Astrocyte (in vitro differentiated cells and primary cell): Measurements from ENCODE around the gene SNX27. TPM values are rescaled to one million over a fixed set of nuclear protein-coding genes. Genes with fewer than 3 reads are reported as not detected.

ENCODE experiments used
- DNase-seq: peaks from one replicate; pipeline ENCODE4 v3.0.0-alpha.2; 2010; ENCODE audit warnings: low read depth
- FAIRE-seq: peaks from 2 replicates; lab custom pipeline; 2011; peaks lifted over from hg19 to GRCh38; lab: Jason Lieb, UNC
- H2AFZ ChIP-seq: 2 replicates; pipeline ENCODE4 v1.6.0; 2012; ENCODE audit warnings: low read depth, low read length, inconsistent platforms
- H3K27ac ChIP-seq: 2 replicates; pipeline ENCODE4 v1.5.1; 2011; ENCODE audit warnings: low read depth, low read length, inconsistent platforms
- H3K27me3 ChIP-seq: 2 replicates; pipeline ENCODE4 v1.6.0; 2011; ENCODE audit warnings: low read length, inconsistent platforms; ENCODE audit not compliant: insufficient read depth
- H3K36me3 ChIP-seq: 2 replicates; pipeline ENCODE4 v1.5.1; 2011; ENCODE audit warnings: low read length, inconsistent platforms; ENCODE audit not compliant: insufficient read depth
- H3K4me1 ChIP-seq: 2 replicates; pipeline ENCODE4 v1.5.1; 2011; ENCODE audit warnings: low read length, inconsistent platforms; ENCODE audit not compliant: insufficient read depth
- H3K4me2 ChIP-seq: 2 replicates; pipeline ENCODE4 v1.6.0; 2012; ENCODE audit warnings: low read length, inconsistent platforms
- H3K4me3 ChIP-seq: 2 replicates; pipeline ENCODE4 v1.5.1; 2011; ENCODE audit warnings: low read depth, mild to moderate bottlenecking, low read length, inconsistent platforms; ENCODE audit not compliant: insufficient read depth
- H3K79me2 ChIP-seq: 2 replicates; pipeline ENCODE4 v1.6.0; 2012; ENCODE audit warnings: mild to moderate bottlenecking, low read length, inconsistent platforms; ENCODE audit not compliant: insufficient read depth
- H3K9ac ChIP-seq: 2 replicates; pipeline ENCODE4 v1.6.0; 2012; ENCODE audit warnings: mild to moderate bottlenecking, low read length, inconsistent platforms
- H3K9me3 ChIP-seq: 2 replicates; pipeline ENCODE4 v1.5.1; 2012; ENCODE audit warnings: low read depth, mild to moderate bottlenecking, low read length, inconsistent platforms; ENCODE audit not compliant: insufficient read depth
- H4K20me1 ChIP-seq: 2 replicates; pipeline ENCODE4 v1.6.0; 2012; ENCODE audit warnings: low read length, inconsistent platforms; ENCODE audit not compliant: insufficient read depth
- H3K27ac Mint-ChIP-seq: one replicate; pipeline ENCODE4 v1.8.0; 2021; ENCODE audit warnings: mild to moderate bottlenecking, mixed read lengths; ENCODE audit not compliant: unreplicated experiment
- H3K27me3 Mint-ChIP-seq: one replicate; pipeline ENCODE4 v1.8.0; 2021; ENCODE audit warnings: low read depth, mixed read lengths; ENCODE audit not compliant: unreplicated experiment
- H3K36me3 Mint-ChIP-seq: one replicate; pipeline ENCODE4 v1.8.0; 2021; ENCODE audit warnings: low read depth, mixed read lengths; ENCODE audit not compliant: unreplicated experiment
- H3K4me1 Mint-ChIP-seq: one replicate; pipeline ENCODE4 v1.8.0; 2021; ENCODE audit warnings: low read depth, mixed read lengths; ENCODE audit not compliant: unreplicated experiment
- H3K4me3 Mint-ChIP-seq: one replicate; pipeline ENCODE4 v1.8.0; 2021; ENCODE audit warnings: mild to moderate bottlenecking, moderate library complexity, mixed read lengths; ENCODE audit not compliant: unreplicated experiment
- H3K9me3 Mint-ChIP-seq: one replicate; pipeline ENCODE4 v1.8.0; 2021; ENCODE audit warnings: mild to moderate bottlenecking, mixed read lengths; ENCODE audit not compliant: unreplicated experiment
- CTCF ChIP-seq: IDR thresholded peaks from 2 replicates; pipeline ENCODE4 v1.5.1; 2011; ENCODE audit warnings: low read depth, mild to moderate bottlenecking, inconsistent platforms, low read length, moderate library complexity; ENCODE audit not compliant: insufficient read depth
- EZH2 ChIP-seq: IDR thresholded peaks from 2 replicates; pipeline ENCODE4 v1.6.1; 2012; ENCODE audit warnings: mild to moderate bottlenecking, low read length, inconsistent platforms; ENCODE audit not compliant: insufficient read depth
- total RNA-seq: library from RNA; stranded (reverse); gene quantifications from 2 replicates; pipeline ENCODE4 v1.2.1, GENCODE V29; 2021

SNX27 gene
- total RNA-seq, 1 donor from 2014 or later = 53.1 TPM

- no peak overlapping the region for H3K4me2 ChIP-seq
- H3K9me3 ChIP-seq = peaks cover 7% of the 10 kb centered on the region
- H3K9me3 Mint-ChIP-seq = peaks cover 6% of the 10 kb centered on the region
- H3K27ac ChIP-seq = no peak overlapping the region
- H3K4me1 Mint-ChIP-seq = no peaks in the 10 kb centered on the region
- H3K27me3 ChIP-seq = peaks cover 31% of the 10 kb centered on the region
- no peaks in the 10 kb centered on the region for H3K4me1 ChIP-seq
- H3K36me3 ChIP-seq = no peaks in the 10 kb centered on the region
- no peak overlapping the region for H3K9ac ChIP-seq
- H3K27me3 Mint-ChIP-seq = peaks cover 29% of the 10 kb centered on the region
- H3K4me3 Mint-ChIP-seq = no peak overlapping the region
- H3K79me2 ChIP-seq = no peaks in the 10 kb centered on the region
- no peak overlapping the region for H2AFZ ChIP-seq
- FAIRE-seq (no peak), DNase-seq (no peak)
- peaks cover 3% of the 10 kb centered on the region for H3K36me3 Mint-ChIP-seq
- no peak overlapping the region for H3K27ac Mint-ChIP-seq
- TF ChIP-seq CTCF (no peak), EZH2 (no peak)
- H3K4me3 ChIP-seq = no peak overlapping the region
- H4K20me1 ChIP-seq = no peaks in the 10 kb centered on the region
These were observed 129.7 kb downstream of the SNX27 start for GRCh38 chr1:151741516-151741915.

Other genes with a start within 250 kb of the SNX27 start
- gene SELENBP1, start 239.3 kb upstream of the SNX27 start, total RNA-seq = 7.2 and 7.3 TPM in 2 replicates
- gene PSMB4, start 212.5 kb upstream of the SNX27 start, total RNA-seq = 314 and 316 TPM in 2 replicates
- 58.8 and 63.9 TPM in 2 replicates for gene POGZ, start 152.6 kb upstream of the SNX27 start, total RNA-seq
- 8.8 and 8.9 TPM in 2 replicates for gene CGN, start 100.7 kb upstream of the SNX27 start, total RNA-seq
- gene TUFT1, start 71.7 kb upstream of the SNX27 start, total RNA-seq = 74.1 and 90.6 TPM in 2 replicates
- not detected in 2 replicates for gene CELF3, start 104.8 kb downstream of the SNX27 start, total RNA-seq
- not detected in 2 replicates for gene RIIAD1, start 109.5 kb downstream of the SNX27 start, total RNA-seq
- 58.5 and 70.0 TPM in 2 replicates for gene MRPL9, start 151.4 kb downstream of the SNX27 start, total RNA-seq
- gene TDRKH, start 178.4 kb downstream of the SNX27 start, total RNA-seq = 6.7 and 7.5 TPM in 2 replicates
- not detected in 2 replicates for gene LINGO4, start 193.4 kb downstream of the SNX27 start, total RNA-seq
- not detected in 2 replicates for gene RORC, start 219.8 kb downstream of the SNX27 start, total RNA-seq
- gene C2CD4D, start 227.8 kb downstream of the SNX27 start, total RNA-seq = 0.16 and 0.22 TPM in 2 replicates
- not detected in 2 replicates for gene THEM5, start 241.7 kb downstream of the SNX27 start, total RNA-seq